Duodenal mucosa (tissue), 2 donors: ENCODE results near the gene SETBP1.

ENCODE experiments used
- H3K27ac ChIP-seq: one replicate; pipeline ENCODE4 v1.7.0; 2013; ENCODE audit warnings: low read depth, low read length
- H3K27me3 ChIP-seq, 2 donors: one replicate each; pipeline ENCODE4 v1.7.0; 2013; ENCODE audit warnings: low read length in 2 of 2, control low read depth in 1 of 2; ENCODE audit not compliant: insufficient read depth in 2 of 2, control insufficient read depth in 1 of 2
- H3K36me3 ChIP-seq, 2 donors: one replicate each; pipeline ENCODE4 v1.7.0; 2013; ENCODE audit warnings: low read length in 2 of 2, control low read depth in 1 of 2; ENCODE audit not compliant: insufficient read depth in 2 of 2, control insufficient read depth in 1 of 2
- H3K4me1 ChIP-seq, 2 donors: one replicate each; pipeline ENCODE4 v1.7.0; 2013; ENCODE audit warnings: low read length in 2 of 2, control low read depth in 1 of 2; ENCODE audit not compliant: insufficient read depth in 2 of 2, control insufficient read depth in 1 of 2
- H3K4me3 ChIP-seq, 2 donors: one replicate each; pipeline ENCODE4 v1.7.0; 2013; ENCODE audit warnings: low read length in 2 of 2, low read depth in 1 of 2
- H3K9ac ChIP-seq, 2 donors: one replicate each; pipeline ENCODE4 v1.7.0; 2013; ENCODE audit warnings: low read length in 2 of 2, low read depth in 1 of 2
- H3K9me3 ChIP-seq, 2 donors: one replicate each; pipeline ENCODE4 v1.7.0; 2013; ENCODE audit warnings: low read length in 2 of 2, control low read depth in 1 of 2; ENCODE audit not compliant: control insufficient read depth in 1 of 2

SETBP1 gene

DNA sequence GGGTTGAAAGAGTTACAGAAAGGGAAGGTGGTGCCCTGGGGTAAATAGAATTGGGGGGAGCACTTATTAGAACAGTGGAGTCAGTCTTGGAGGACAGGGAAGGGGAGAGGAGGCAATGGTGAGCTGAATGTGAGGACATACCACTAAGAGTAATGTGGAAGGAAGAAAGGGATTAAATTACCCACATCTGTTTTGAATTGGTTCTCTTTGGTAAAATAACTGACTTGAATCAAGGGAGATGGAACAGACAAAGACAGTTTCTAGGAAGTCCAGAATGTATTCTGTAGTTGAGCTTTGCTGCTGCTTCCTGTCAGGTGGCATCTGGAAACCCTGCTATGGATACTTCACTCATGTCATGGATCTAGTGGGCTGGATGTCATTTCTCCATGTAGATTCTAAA lies 6.7 kb downstream of the SETBP1 start:
- H3K27ac ChIP-seq, result no peak overlapping the region

GRCh38 chr18:44689736-44690135 lies 9.0 kb downstream of the SETBP1 start:
- H3K9me3 ChIP-seq, result no peaks in the 10 kb centered on the region
- no peak overlapping the region for H3K27ac ChIP-seq
- no peak overlapping the region for H3K9ac ChIP-seq
- no peaks in the 10 kb centered on the region for H3K36me3 ChIP-seq
- peaks cover 0 to 7% of the 10 kb centered on the region in 2 donors for H3K4me1 ChIP-seq
- peaks cover 0 to 8% of the 10 kb centered on the region in 2 donors for H3K27me3 ChIP-seq
- H3K4me3 ChIP-seq, result no peak overlapping the region

More for the DNA sequence above, 6.7 kb downstream of the SETBP1 start:
- Histone ChIP-seq H3K36me3 (no peaks in the 10 kb centered on the region), H3K9ac (no peak overlapping the region), H3K4me3 (no peak overlapping the region), H3K27me3 (peaks cover 5 to 12% of the 10 kb centered on the region in 2 donors), H3K4me1 (peaks cover 0 to 11% of the 10 kb centered on the region in 2 donors), H3K9me3 (no peaks in the 10 kb centered on the region)

DNA sequence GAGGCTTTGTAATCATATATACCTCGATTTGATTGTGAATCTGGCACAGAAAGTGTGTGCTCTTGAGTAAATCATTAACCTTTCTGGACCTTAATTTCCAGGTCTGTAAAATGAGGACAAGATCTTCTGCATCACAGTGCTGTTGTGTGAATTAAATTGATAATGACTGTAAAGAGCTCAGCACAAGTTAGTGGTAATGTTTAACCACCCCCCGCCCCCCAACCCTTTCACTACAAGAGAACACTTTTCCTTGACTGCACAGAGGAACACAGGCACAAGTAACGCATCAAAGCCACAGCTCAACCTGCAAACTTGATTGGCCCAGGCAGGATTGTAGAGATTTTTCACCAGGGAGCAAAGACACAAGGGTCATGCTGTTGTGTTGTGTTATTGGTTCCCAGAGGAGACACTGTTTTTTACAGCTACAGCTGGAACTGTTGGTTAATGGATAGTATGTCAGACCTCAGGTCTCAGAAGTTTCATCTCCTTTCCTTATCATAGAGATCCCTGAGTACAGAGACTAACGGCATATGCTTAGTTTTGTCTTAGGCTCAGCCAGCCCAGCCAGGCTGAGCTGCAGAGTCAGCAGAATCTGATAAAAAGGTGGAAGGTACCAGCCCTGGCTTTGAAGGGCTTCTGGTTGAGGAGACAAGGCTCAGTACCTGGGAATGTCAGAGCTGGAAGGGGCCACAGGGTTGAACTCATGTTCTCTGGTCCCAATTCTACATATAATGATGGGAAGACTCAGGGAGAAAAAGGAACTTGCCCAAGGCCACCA lies 10.6 kb downstream of the SETBP1 start:
- Histone ChIP-seq H3K36me3 (no peaks in the 10 kb centered on the region), H3K9ac (no peak overlapping the region), H3K27me3 (peaks cover 0 to 5% of the 10 kb centered on the region in 2 donors), H3K4me1 (peaks cover 0 to 7% of the 10 kb centered on the region in 2 donors), H3K9me3 (no peaks in the 10 kb centered on the region), H3K4me3 (no peak overlapping the region), H3K27ac (no peak overlapping the region)

- no peak overlapping the region for H3K9ac ChIP-seq
- no peak overlapping the region for H3K27ac ChIP-seq
- no peaks in the 10 kb centered on the region for H3K36me3 ChIP-seq
- peaks cover 0 to 4% of the 10 kb centered on the region in 2 donors for H3K27me3 ChIP-seq
- H3K4me3 ChIP-seq, result no peak overlapping the region
- H3K4me1 ChIP-seq, result peaks cover 0 to 7% of the 10 kb centered on the region in 2 donors
- no peaks in the 10 kb centered on the region for H3K9me3 ChIP-seq
These were observed 12.5 kb downstream of the SETBP1 start for GRCh38 chr18:44693030-44693784.

- Histone ChIP-seq H3K4me1 (peaks cover 0 to 7% of the 10 kb centered on the region in 2 donors), H3K27ac (no peak overlapping the region)
These were observed 14.8 kb downstream of the SETBP1 start for GRCh38 chr18:44695503-44695902.

GRCh38 chr18:44696892-44697291 lies 16.2 kb downstream of the SETBP1 start:
- no peak overlapping the region for H3K9ac ChIP-seq
- no peaks in the 10 kb centered on the region for H3K36me3 ChIP-seq
- no peak overlapping the region for H3K27ac ChIP-seq
- no peaks in the 10 kb centered on the region for H3K9me3 ChIP-seq
- peaks cover 0 to 8% of the 10 kb centered on the region in 2 donors for H3K4me1 ChIP-seq
- H3K27me3 ChIP-seq, result peaks cover 0 to 4% of the 10 kb centered on the region in 2 donors
- H3K4me3 ChIP-seq, result no peak overlapping the region

More at GRCh38 chr18:44695503-44695902, 14.8 kb downstream of the SETBP1 start:
- no peak overlapping the region for H3K4me3 ChIP-seq
- peaks cover 0 to 4% of the 10 kb centered on the region in 2 donors for H3K27me3 ChIP-seq
- no peaks in the 10 kb centered on the region for H3K9me3 ChIP-seq
- no peaks in the 10 kb centered on the region for H3K36me3 ChIP-seq
- no peak overlapping the region for H3K9ac ChIP-seq

DNA sequence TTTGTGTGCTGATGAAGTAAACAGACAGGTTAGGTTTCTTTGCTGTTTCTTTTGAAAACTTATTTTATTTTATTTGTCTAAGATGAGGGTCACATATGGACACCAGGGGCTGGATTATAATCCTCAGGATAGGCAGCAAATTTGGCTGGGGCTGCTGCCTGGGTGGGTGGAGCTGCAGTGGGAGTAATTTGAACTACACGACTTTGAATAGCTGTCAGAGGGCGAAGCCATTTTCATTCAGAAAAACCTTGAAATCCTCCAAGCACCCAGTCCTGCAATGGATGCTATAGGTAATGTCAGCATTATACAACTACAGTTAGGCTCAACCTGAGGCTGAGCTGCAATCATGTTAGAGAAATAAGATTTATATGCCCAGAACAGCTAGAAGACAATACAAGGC lies 16.6 kb downstream of the SETBP1 start:
- Histone ChIP-seq H3K9ac (no peak overlapping the region), H3K4me1 (peaks cover 0 to 8% of the 10 kb centered on the region in 2 donors), H3K4me3 (no peak overlapping the region), H3K27ac (no peak overlapping the region), H3K27me3 (peaks cover 0 to 4% of the 10 kb centered on the region in 2 donors), H3K36me3 (no peaks in the 10 kb centered on the region), H3K9me3 (no peaks in the 10 kb centered on the region)

DNA sequence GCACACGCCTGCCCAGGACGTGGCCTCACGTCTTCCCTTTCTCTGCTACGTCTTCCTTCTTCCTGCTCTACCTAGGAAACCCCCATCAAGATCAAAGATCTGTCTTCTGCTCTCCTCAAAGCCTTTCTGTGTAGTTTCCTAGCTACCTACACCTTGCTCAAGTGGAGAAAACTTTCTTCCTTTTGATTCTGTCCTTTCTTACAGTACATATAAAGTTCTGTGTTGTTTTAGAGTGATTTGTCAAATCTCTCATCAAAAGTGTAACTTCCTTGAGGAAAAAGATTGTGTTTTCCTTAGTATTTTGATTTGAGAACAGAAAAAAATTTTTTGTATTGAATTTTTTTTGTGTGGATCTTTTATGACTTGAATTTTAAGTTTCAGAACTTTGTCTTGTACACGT lies 17.8 kb downstream of the SETBP1 start:
- Histone ChIP-seq H3K27me3 (peaks cover 0 to 4% of the 10 kb centered on the region in 2 donors), H3K4me1 (peaks cover 0 to 8% of the 10 kb centered on the region in 2 donors), H3K27ac (no peak overlapping the region), H3K36me3 (no peaks in the 10 kb centered on the region), H3K9me3 (no peaks in the 10 kb centered on the region), H3K9ac (no peak overlapping the region), H3K4me3 (no peak overlapping the region)

- no peak overlapping the region for H3K27ac ChIP-seq
- H3K36me3 ChIP-seq, result no peaks in the 10 kb centered on the region
- H3K27me3 ChIP-seq, result peaks cover 0 to under 1% of the 10 kb centered on the region in 2 donors
- H3K9ac ChIP-seq, result no peak overlapping the region
- no peaks in the 10 kb centered on the region for H3K9me3 ChIP-seq
- peaks cover 0 to 8% of the 10 kb centered on the region in 2 donors for H3K4me1 ChIP-seq
- H3K4me3 ChIP-seq, result no peak overlapping the region
These were observed 19.0 kb downstream of the SETBP1 start for GRCh38 chr18:44699572-44700261.

DNA sequence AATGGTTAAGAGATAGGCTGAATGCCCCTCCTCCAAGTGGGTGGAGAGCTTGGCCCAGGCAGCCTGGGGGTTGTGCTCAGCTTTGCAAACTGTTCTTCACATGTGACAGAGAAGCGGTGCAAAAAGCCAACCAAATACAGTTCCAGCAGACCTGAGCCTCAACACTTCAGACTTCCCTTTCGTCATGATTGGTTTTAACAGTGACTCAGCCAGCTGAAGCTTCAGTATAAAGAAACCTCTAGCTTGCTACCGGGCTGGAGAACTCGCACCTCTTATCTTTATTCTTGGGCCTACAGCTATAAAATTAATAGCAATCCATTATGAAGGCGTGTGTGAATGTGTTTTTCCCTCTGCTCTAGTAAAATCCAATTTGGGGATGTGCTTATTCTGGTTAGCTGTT lies 20.0 kb downstream of the SETBP1 start:
- Histone ChIP-seq H3K4me3 (no peak overlapping the region), H3K27ac (no peak overlapping the region), H3K36me3 (no peaks in the 10 kb centered on the region), H3K27me3 (no peaks in the 10 kb centered on the region), H3K9ac (no peak overlapping the region), H3K4me1 (peaks cover 0 to 8% of the 10 kb centered on the region in 2 donors), H3K9me3 (no peaks in the 10 kb centered on the region)
